ENCODE results near the gene MYT1. TPM values are rescaled to one million over a fixed set of nuclear protein-coding genes. Genes with fewer than 3 reads are reported as not detected.

Gene MYT1
- total and polyA plus RNA-seq, 2 of the 8 experiments (the other 6 are each of a cell fraction or from before 2014, with no cell fraction given): 0.63 to 2.0 TPM

DNA sequence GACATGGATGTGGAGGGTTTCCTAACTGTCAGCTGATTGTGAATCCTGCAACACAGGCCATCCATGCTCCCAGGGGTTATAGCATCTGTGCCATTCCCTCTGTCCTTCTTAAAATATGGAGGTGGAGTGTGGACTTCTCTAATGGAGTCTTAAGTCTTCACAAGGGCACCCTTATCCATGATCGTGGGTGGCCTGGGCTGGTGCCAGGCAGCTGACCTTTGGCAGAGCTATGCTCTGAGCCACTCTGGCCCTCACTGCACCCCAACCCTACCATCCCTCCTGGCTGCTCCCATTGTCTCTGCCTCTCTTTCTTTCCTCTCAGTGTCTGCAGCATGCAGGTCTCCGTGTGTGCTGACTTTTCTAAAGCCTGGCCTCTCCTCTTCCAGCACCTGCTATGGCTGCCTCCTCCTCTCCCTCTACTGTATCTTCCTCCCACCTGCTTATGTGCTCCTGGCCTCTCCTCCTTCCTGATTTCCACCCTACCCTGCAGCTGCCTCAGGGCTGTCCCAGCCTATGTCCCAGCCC lies 80.1 kb downstream of the MYT1 start (continued):
- TF ChIP-seq SP2 (IDR thresholded peaks at IDR 0.05; ENCODE audit: low read length): no peak
- no peak for TF ChIP-seq KDM4A (IDR thresholded peaks at IDR 0.05; ENCODE audit: low read depth, low read length, severe bottlenecking)
- TF ChIP-seq NRF1 (IDR thresholded peaks at IDR 0.05; ENCODE audit: low read depth, low read length): no peak
- TF ChIP-seq CHD2 (IDR thresholded peaks at IDR 0.05; ENCODE audit: low read length): no peak
- no peak for TF ChIP-seq KDM1A (IDR thresholded peaks at IDR 0.05; ENCODE audit: borderline replicate concordance, low read length)

Data from H1 (cell line).